ENCODE results near the gene GJB5.
"Not testable (repeated sequence)": the region's sequence is repeated elsewhere in the genome, so short reads cannot be mapped to it uniquely, and the experiment has no call there.

The GJB5 gene

GRCh38 chr1:34745666-34746065 is 9.2 kb upstream of the GJB5 start:
- DNase-seq (ENCODE audit: low spot score): no peak

DNA sequence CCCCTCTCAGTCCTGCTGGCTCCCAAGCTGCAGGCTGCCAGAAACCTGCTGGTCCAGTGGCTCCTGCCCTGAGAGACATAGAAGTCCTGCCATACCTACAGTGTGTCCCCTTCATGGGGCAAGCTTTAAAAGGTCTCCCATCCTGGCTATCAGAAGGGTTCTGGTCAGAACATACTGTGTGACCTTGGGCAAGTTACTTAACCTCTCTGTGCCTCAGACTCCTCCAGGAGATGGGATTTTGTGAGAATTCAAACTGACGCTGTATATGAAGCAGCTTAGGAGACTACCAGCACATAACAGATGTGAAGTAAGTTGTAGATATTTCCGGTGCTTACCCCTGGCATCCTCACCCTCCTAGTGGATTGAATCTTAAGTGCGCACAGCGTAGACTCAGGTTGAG is 8.7 kb upstream of the GJB5 start:
- no peak for DNase-seq (ENCODE audit: low spot score)

- no peak for DNase-seq (ENCODE audit: low spot score)
Measured at GRCh38 chr1:34746785-34747637, 7.8 kb upstream of the GJB5 start.

GRCh38 chr1:34747638-34747941 is 7.3 kb upstream of the GJB5 start:
- DNase-seq (ENCODE audit: low spot score): no peak

DNA sequence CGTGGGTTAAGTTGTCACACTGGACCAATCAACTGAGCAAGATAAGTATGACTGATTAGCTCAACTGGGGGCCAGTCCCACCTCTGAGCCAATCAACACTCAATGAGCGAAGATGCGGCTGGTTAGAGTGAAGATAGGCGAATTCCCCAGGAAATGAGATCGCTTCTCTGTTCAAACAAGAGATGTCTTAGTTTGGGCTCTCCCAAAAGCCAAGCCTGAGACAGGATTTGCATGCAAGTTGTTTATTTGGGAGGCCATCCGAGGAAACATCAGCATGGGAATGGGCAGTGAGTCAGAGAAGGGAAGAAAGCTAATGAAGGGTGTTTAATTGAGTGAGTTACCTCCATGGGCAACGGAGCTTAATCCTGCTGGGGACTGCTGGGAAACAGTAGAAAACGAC is 4.9 kb upstream of the GJB5 start:
- no peak for DNase-seq (ENCODE audit: low spot score)

DNA sequence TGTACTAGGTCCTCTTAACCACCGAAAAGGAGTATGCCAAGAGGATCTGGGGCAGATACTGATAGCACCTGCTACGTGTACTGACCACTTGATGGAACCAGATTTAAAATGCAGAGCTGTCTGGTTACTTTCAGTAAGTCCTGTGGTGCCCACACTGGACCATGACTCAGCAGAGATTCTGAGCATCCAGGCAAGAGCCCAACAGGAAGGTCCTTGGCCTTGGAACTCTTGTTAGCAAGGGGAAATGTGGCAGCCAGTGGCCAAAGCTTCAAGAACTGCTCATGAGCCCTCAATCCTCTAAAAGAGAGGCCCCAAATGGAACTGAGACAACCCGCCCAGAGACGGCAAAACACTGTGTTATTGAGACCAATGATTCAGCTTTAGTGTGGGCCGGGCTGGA is 4.2 kb upstream of the GJB5 start:
- no peak for DNase-seq (ENCODE audit: low spot score)

GRCh38 chr1:34753163-34753562 is 1.7 kb upstream of the GJB5 start:
- DNase-seq (ENCODE audit: low spot score): peak; percentile 3

GRCh38 chr1:34755961-34756360 is 1.1 kb downstream of the GJB5 start:
- DNase-seq (ENCODE audit: low spot score): no peak

- no peak for DNase-seq (ENCODE audit: low spot score)
Measured at GRCh38 chr1:34757386-34757785, 2.5 kb downstream of the GJB5 start.

DNA sequence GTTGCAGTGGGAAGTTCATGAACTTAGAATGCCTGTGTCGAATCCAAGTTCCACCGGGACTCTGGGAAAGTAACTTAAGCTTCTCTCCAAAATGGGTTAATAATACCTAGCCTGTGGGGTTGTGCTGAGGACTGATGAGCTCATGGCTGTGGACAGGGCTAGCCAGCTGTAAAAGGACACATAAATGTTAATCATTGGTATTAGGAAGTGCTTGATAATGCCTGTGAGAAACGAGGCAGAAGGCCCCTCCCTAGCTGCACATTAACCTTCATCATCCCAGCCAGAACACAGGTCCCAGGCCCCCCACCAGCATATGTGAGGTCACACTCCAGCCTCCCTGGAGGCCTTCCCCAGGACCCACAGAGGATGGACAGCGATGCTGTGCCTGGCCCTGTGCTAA is 3.9 kb downstream of the GJB5 start:
- DNase-seq (ENCODE audit: low spot score): no peak

DNA sequence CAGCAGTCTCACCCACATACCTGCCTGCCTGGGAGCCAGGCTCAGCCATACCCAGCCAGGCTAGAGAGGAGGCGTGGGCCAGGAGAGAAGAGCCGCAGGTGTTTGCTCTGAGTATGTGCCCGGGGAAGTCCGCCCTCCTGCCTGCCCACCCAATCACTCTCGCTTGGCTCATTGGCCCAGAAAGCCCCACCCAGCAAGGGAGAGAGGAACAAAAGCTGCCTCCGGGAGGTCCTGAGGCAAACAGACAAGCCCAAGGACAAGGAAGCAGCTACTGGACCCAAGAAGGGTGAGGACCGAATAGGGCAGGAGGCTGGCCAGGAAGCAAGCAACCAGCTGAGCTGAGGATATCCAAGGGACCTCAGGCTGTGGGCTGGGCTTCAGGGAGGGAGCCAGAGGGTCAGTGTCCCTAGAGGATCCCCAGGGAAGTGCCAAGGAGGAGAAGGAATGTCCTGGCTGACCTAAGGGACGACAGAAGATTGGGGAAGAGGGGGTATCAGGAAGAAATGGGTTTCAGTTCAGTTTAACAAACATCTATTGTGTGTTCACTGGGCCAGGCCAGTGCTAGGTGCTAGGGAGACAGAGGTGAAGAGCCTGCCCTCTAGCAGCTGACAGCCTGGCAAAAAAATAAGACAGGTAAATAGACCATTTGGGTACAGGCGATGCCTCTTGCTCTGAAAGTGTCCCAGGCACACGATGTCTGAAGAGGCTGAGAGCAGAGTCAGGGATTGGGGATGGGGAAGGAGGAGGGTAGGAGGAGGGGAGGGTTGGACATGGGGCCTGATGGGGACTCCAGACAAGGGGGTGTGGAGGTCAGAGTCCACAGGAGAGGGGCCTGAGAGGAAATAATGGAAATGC is 4.9 kb downstream of the GJB5 start, which contains the start of gene GJB4:
Gene GJB4 (plus strand): TSS at position 238 of the 855 bp plus-strand sequence. CDS start 1,515 bp downstream, outside the sequence.
- DNase-seq (ENCODE audit: low spot score): no peak

DNA sequence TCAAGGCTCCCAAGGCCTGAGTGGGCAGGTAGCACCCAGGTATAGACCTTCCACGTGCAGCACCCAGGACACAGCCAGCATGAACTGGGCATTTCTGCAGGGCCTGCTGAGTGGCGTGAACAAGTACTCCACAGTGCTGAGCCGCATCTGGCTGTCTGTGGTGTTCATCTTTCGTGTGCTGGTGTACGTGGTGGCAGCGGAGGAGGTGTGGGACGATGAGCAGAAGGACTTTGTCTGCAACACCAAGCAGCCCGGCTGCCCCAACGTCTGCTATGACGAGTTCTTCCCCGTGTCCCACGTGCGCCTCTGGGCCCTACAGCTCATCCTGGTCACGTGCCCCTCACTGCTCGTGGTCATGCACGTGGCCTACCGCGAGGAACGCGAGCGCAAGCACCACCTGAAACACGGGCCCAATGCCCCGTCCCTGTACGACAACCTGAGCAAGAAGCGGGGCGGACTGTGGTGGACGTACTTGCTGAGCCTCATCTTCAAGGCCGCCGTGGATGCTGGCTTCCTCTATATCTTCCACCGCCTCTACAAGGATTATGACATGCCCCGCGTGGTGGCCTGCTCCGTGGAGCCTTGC is 6.4 kb downstream of the GJB5 start:
- no peak for DNase-seq (ENCODE audit: low spot score)

- no peak for DNase-seq (ENCODE audit: low spot score)
Measured at GRCh38 chr1:34761776-34762307, 7.0 kb downstream of the GJB5 start.

- DNase-seq (ENCODE audit: low spot score): no peak
Measured at GRCh38 chr1:34762474-34763141, 7.8 kb downstream of the GJB5 start.

GRCh38 chr1:34763142-34763781 is 8.4 kb downstream of the GJB5 start:
- peak; percentile 65 for DNase-seq (ENCODE audit: low spot score)

- no peak for DNase-seq (ENCODE audit: low spot score)
Measured at GRCh38 chr1:34768856-34769255, 14.0 kb downstream of the GJB5 start.

- no peak for DNase-seq (ENCODE audit: low spot score)
Measured at GRCh38 chr1:34770891-34771504, 16.2 kb downstream of the GJB5 start.

DNA sequence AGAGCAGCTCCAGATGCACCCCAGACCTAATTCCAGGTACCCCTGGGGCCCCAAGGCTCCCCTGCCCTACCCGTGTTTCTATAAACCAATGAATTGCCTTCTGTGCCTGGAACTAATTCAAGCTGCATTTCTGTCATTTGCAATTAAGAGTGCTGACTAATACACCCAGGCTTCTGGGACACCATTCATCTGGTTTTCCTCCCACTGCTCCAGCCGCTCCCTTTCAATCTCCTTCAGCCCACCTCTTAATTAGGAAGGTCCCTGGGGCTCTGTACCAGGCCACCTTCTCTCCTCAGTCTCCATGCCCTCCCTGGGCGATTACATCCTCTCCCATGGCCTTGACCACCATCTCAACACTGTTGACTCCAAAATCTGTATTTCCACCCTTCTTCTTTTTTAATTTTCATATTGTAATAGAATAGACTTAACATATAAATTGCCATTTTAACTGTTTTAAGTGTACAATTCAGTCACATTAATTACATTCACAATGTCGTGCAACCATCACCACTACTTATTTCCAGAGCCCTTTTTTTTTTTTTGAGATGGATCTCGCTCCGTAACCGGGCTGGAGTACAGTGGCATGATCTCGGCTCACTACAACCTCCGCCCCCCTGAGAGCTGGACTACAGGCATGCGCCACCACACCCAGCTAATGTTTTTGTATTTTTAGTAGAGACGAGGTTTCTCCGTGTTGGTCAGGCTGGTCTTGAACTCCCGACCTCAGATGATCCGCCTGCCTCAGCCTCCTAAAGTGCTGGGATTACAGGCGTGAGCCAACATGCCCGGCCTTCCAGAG is 16.9 kb downstream of the GJB5 start:
- DNase-seq (ENCODE audit: low spot score): no peak

DNA sequence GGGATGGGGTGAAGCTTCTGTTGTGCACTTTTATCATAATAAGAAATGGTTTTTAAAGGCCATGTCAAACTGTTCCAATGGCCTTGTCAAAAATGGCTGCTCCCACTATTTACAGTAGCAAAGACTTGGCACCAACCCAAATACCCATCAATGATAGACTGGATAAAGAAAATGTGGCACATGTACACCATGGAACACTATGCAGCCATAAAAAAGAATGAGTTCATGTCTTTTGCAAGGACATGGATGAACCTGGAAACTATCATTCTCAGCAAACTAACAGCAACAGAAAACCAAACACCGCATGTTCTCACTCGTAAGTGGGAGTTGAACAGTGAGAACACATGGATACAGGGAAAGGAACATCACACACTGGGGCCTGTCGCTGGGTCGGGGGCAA is 18.3 kb downstream of the GJB5 start:
- DNase-seq (ENCODE audit: low spot score): not testable (repeated sequence)

DNA sequence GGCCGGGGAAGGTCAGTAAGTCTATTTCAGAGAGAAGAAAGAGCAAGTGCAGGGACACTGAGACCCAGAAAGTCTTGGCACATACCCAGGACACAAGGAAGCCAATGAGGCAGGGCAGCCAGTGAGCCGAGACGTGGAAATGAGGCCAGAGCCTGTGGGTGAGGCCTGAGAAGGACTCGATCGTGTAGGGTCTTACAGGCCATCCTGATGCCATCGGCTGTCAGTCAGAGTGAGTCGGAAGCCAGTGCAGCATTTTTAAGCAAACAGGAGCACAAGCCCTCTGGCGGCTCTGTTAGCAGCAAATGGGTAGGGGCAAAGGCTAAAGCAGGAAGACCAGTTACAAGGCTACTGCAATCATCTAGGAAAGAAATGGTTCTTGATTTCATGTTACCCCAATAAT is 20.1 kb downstream of the GJB5 start:
- DNase-seq (ENCODE audit: low spot score): no peak
